K562 (cell line): Measurements from ENCODE around the gene KITLG. TPM values are rescaled to one million over a fixed set of nuclear protein-coding genes. Genes with fewer than 3 reads are reported as not detected.

ENCODE experiments used
- ATAC-seq: fragments of 200-7000 bp; cut with Tn5 transposase; 3 replicates; pipeline ENCODE4 v1.9.1; 2020; ENCODE audit warnings: moderate library complexity
- BruUV-seq: library from RNA; stranded (reverse); fragments of 400-500 nt; replicated peaks from 2 replicates; lab custom pipeline; 2021; lab: Mats Ljungman, UMichigan
- CTCF ChIA-PET: fragments of 300-600 bp; formaldehyde crosslinking; extraction: SDS; loops from one replicate; lab custom pipeline; 2021; ENCODE audit warnings: low intra/inter-chr PET ratio; lab: Yijun Ruan, JAX
- POLR2A ChIA-PET: fragments of 300-600, 350-650 bp; sonication (Branson Sonifier 250); formaldehyde crosslinking; extraction: SDS; loops from one replicate; lab custom pipeline; 2021; ENCODE audit warnings: antibody characterized with exemption, inconsistent platforms; lab: Yijun Ruan, JAX
- DNase-seq, 4 experiments: peaks; one replicate each; pipeline versions ENCODE4 v3.0.0 to v3.0.0-alpha.2; 2011 to 2018; ENCODE audit warnings: low spot score in 3 of 4, mixed read lengths in 3 of 4; ENCODE audit errors: extremely low read depth in 1 of 4
- FAIRE-seq: peaks from 2 replicates; lab custom pipeline; 2011; peaks lifted over from hg19 to GRCh38; lab: Jason Lieb, UNC
- H2AFZ ChIP-seq: 2 replicates; pipeline ENCODE4 v1.6.0; 2011; ENCODE audit warnings: low read depth, low read length, control low read depth, inconsistent platforms
- H3K27ac ChIP-seq: fragments of 200-600 bp; 3 replicates; pipeline ENCODE4 v1.8.0; 2011; ENCODE audit warnings: low read depth, mild to moderate bottlenecking, control low read depth, inconsistent platforms, low read length, moderate library complexity, mixed read lengths; ENCODE audit errors: extremely low read depth
- H3K27me3 ChIP-seq, 2 experiments: fragments of 300-600 bp in 1 of 2; 2 replicates in 1 of 2; 3 replicates in 1 of 2; pipeline versions ENCODE4 v1.6.0 to v1.8.0; 2011; ENCODE audit warnings: inconsistent platforms in 2 of 2, low read length in 2 of 2, mild to moderate bottlenecking in 1 of 2, mixed read lengths in 1 of 2, moderate library complexity in 1 of 2; ENCODE audit not compliant: control insufficient read depth in 2 of 2, insufficient read depth in 2 of 2
- H3K36me3 ChIP-seq: fragments of 300-600 bp; 3 replicates; pipeline ENCODE4 v1.8.0; 2011; ENCODE audit warnings: mild to moderate bottlenecking, low read length, inconsistent platforms; ENCODE audit not compliant: control insufficient read depth, insufficient read depth
- H3K4me1 ChIP-seq, 2 experiments: fragments of 200-600 bp in 1 of 2; replicated peaks in 1 of 2; 2 replicates in 1 of 2; 3 replicates in 1 of 2; pipeline versions ENCODE4 v1.5.1 to v1.8.0; 2011; ENCODE audit warnings: inconsistent platforms in 2 of 2, low read length in 2 of 2, mild to moderate bottlenecking in 1 of 2, mixed read lengths in 1 of 2, moderate library complexity in 1 of 2; ENCODE audit not compliant: control insufficient read depth in 2 of 2, insufficient read depth in 2 of 2
- H3K4me2 ChIP-seq: 2 replicates; pipeline ENCODE4 v1.6.1; 2011; ENCODE audit warnings: low read length, control low read depth, inconsistent platforms, mixed read lengths; ENCODE audit not compliant: insufficient read depth
- H3K4me3 ChIP-seq: fragments of 200-600 bp; sonication (generic), shearing (Covaris generic); 2 replicates; pipeline ENCODE4 v1.5.1; 2016; ENCODE audit warnings: control low read depth, inconsistent platforms
- H3K79me2 ChIP-seq: fragments of 200-600 bp; 3 replicates; pipeline ENCODE4 v1.8.0; 2011; ENCODE audit warnings: low read length, inconsistent platforms; ENCODE audit not compliant: control insufficient read depth, insufficient read depth
- H3K9ac ChIP-seq, 2 experiments: 2 replicates each; pipeline versions ENCODE4 v1.6.0 to v1.6.1; 2011; ENCODE audit warnings: low read depth in 2 of 2, low read length in 2 of 2, control low read depth in 1 of 2, inconsistent platforms in 1 of 2, mild to moderate bottlenecking in 1 of 2, mixed read lengths in 1 of 2; ENCODE audit not compliant: insufficient read depth in 1 of 2
- H3K9me1 ChIP-seq: one replicate; pipeline ENCODE4 v1.6.0; 2011; ENCODE audit warnings: inconsistent platforms, mild to moderate bottlenecking, low read length, moderate library complexity; ENCODE audit not compliant: control insufficient read depth, insufficient read depth
- H3K9me3 ChIP-seq: replicated peaks from 2 replicates; pipeline ENCODE4 v1.5.1; 2011; ENCODE audit warnings: low read depth, low read length, inconsistent platforms; ENCODE audit not compliant: control insufficient read depth, insufficient read depth
- H4K20me1 ChIP-seq: replicated peaks from 2 replicates; pipeline ENCODE4 v1.6.1; 2011; ENCODE audit warnings: low read length, inconsistent platforms, mixed read lengths; ENCODE audit not compliant: control insufficient read depth, insufficient read depth
- ETS2 ChIP-seq: IDR thresholded peaks from 2 replicates; pipeline ENCODE4 v1.6.1; 2016; ENCODE audit warnings: borderline replicate concordance, missing genetic modification characterization, mild to moderate bottlenecking, moderate library complexity, missing compliant biosample characterization; ENCODE audit not compliant: poor library complexity, severe bottlenecking
- KHSRP ChIP-seq: fragments of 450-650 bp; IDR thresholded peaks from 2 replicates; pipeline ENCODE4 v1.6.1; 2017
- SMAD1 ChIP-seq: fragments of 150-350 bp; IDR thresholded peaks from 2 replicates; pipeline ENCODE4 v1.6.1; 2014; ENCODE audit warnings: low read length, low read depth; ENCODE audit not compliant: partially characterized antibody
- SMAD3 ChIP-seq: fragments of 450-650 bp; formaldehyde crosslinking; conservative IDR thresholded peaks from 2 replicates; pipeline ENCODE4 v1.4.0; 2020; ENCODE audit warnings: mild to moderate bottlenecking
- SMARCA5 ChIP-seq: fragments of 450-650 bp; IDR thresholded peaks from 2 replicates; pipeline ENCODE4 v1.6.1; 2016
- SPI1 ChIP-seq: IDR thresholded peaks from 2 replicates; pipeline ENCODE4 v1.6.1; 2011; ENCODE audit warnings: low read depth, low read length, control low read depth, borderline replicate concordance
- ZNF444 ChIP-seq: fragments of 250-450 bp; sonication (Bioruptor Pico); IDR thresholded peaks from 2 replicates; pipeline ENCODE4 v1.4.0; 2020; ENCODE audit warnings: mild to moderate bottlenecking, moderate library complexity
- WGBS: fragments of 100-300 bp; shearing (Covaris generic); methylation state at CpG from one replicate; pipeline ENCODE4 v1.1.6; 2016; ENCODE audit warnings: low coverage, mixed read lengths; ENCODE audit not compliant: insufficient coverage; ENCODE audit errors: missing lambda C conversion rate; 5-methylcytosine and 5-hydroxymethylcytosine counted together
- in situ Hi-C: fragments of 300-500 bp; cut with MboI; formaldehyde crosslinking; loops from 4 replicates; pipeline ENCODE4 v1.15.0; 2018; ENCODE audit warnings: inconsistent platforms, mixed read lengths
- intact Hi-C: fragments of 100-400 bp; cut with micrococcal nuclease; formaldehyde crosslinking; loops from 2 replicates; pipeline ENCODE4 v1.14.2; 2022
- polyA plus RNA-seq, 8 experiments: library from polyadenylated mRNA; depleted of rRNA in 4 of 8; stranded (reverse) in 5 of 8; unstranded in 3 of 8; fragments of >200 nt; fragmentation: Nextera tagmentation in 2 of 8; fragmentation: Illumina TruSeq in 1 of 8; extraction: Ambion mirVana in 2 of 8; extraction: Trizol in 1 of 8; gene quantifications; 2 replicates each; pipeline versions ENCODE4 v1.2.1 to v1.2.3, GENCODE V29; 2011 to 2014; ENCODE audit warnings: inconsistent platforms in 1 of 8, missing spikeins in 1 of 8
- total RNA-seq, 7 experiments: library from RNA; depleted of rRNA in 6 of 7; stranded (reverse); fragments of >200 nt in 6 of 7; fragmentation: Illumina TruSeq in 2 of 7; extraction: Trizol in 2 of 7; gene quantifications; 2 replicates each; pipeline versions ENCODE4 v1.2.1 to v1.2.3, GENCODE V29; 2011 to 2021; ENCODE audit warnings: low replicate concordance in 1 of 7
- TF ChIP-seq, protein P1 (sequence below), 2 experiments: fragments of 450-650 bp in 1 of 2; sonication (generic) in 1 of 2; formaldehyde crosslinking in 1 of 2; IDR thresholded peaks in 1 of 2; conservative IDR thresholded peaks in 1 of 2; 2 replicates each; pipeline versions ENCODE4 v1.6.1 to v1.8.1; 2016 to 2023; ENCODE audit warnings: mild to moderate bottlenecking in 2 of 2, moderate library complexity in 2 of 2, inconsistent platforms in 1 of 2, missing genetic modification reagents in 1 of 2
- TF ChIP-seq, protein P2 (sequence below): sonication (generic); formaldehyde crosslinking; IDR thresholded peaks from 2 replicates; pipeline ENCODE4 v1.8.1; 2023; ENCODE audit warnings: mild to moderate bottlenecking, missing genetic modification reagents
- TF ChIP-seq, protein P3 (sequence below): IDR thresholded peaks from 2 replicates; pipeline ENCODE4 v1.6.1; 2014; ENCODE audit warnings: antibody characterized with exemption

KITLG gene
- total and polyA plus RNA-seq, 9 of the 15 experiments (the other 6 are each of a cell fraction or from before 2014, with no cell fraction given) = 0.04 to 0.09 (median 0.04) TPM; not detected in 6

DNA sequence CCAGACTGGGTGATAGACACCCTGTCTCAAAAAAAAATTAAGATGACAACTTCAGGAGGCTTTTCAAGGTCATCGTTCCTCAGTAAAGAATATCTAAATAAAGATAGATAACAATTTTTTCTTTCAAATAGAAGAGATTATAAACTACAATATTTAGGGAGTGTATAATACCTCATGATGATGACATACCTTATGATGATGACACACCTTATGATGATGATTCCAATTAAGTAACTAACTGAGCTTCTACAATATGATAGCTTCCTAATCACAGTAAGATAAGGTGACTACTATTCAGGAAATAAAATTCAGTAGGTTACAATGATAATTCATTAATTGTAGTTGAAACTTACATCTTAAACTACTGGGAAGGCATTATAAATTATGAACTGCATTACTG is 40.4 kb downstream of the KITLG start:
- Histone ChIP-seq H4K20me1 (no peaks in the 10 kb centered on the region), H3K4me3 (no peak overlapping the region), H3K9me3 (no peaks in the 10 kb centered on the region), H3K9ac (no peak overlapping the region)
- ATAC-seq = no peak
- TF ChIP-seq, protein P1, sequence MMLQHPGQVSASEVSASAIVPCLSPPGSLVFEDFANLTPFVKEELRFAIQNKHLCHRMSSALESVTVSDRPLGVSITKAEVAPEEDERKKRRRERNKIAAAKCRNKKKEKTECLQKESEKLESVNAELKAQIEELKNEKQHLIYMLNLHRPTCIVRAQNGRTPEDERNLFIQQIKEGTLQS (IDR thresholded peaks at IDR 0.05) = peak; percentile 22; the same call in 1 of the 2 replicates
- TF ChIP-seq, protein P1 (CRISPR knock-in tag; conservative IDR thresholded peaks at IDR 0.05) = no peak
- TF ChIP-seq KHSRP = no peak
- TF ChIP-seq, all 486 proteins: peak for 1
- no peaks in the 10 kb centered on the region for H3K27me3 ChIP-seq
- no TSS peak for BruUV-seq
- ChIA-PET CTCF (no interaction called here), POLR2A (no interaction called here)
- no peaks in the 10 kb centered on the region for H3K79me2 ChIP-seq
- DNase-seq (no peak), FAIRE-seq (no peak)
- in situ Hi-C loops = no loop called here
- no peaks in the 10 kb centered on the region for H3K4me1 ChIP-seq
- no peak overlapping the region for H3K27ac ChIP-seq
- no peak overlapping the region for H2AFZ ChIP-seq
- WGBS = 0% methylated on average over 1 of the region's 1 CpG
- no peaks in the 10 kb centered on the region for H3K9me1 ChIP-seq
- no peaks in the 10 kb centered on the region for H3K36me3 ChIP-seq
- intact Hi-C loops = no loop called here
- H3K4me2 ChIP-seq = no peak overlapping the region

DNA sequence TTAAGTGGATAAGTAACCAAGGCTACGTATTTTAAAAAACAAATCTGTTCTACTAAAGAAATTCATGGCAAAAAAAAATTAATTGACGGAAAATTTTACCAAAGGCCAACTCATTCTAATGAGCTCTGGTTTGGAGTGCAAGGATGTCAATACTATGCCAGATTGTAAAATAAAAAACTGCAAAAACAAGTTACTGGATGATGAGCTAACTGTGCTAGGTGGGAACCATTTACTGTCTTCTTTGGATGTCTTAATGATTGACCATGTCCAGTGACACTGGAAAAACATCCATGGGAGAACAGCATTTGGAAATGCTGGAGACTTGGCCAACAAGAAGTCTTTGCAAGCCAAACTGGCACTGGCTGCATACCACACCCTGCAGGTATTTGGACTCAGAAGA is 41.6 kb downstream of the KITLG start:
- ChIA-PET CTCF (no interaction called here), POLR2A (no interaction called here)
- FAIRE-seq (no peak), DNase-seq (no peak), ATAC-seq (no peak)
- Histone ChIP-seq H3K27me3 (no peaks in the 10 kb centered on the region), H3K4me1 (no peaks in the 10 kb centered on the region), H4K20me1 (no peaks in the 10 kb centered on the region), H3K36me3 (no peaks in the 10 kb centered on the region), H3K4me3 (no peak overlapping the region), H3K9me3 (no peaks in the 10 kb centered on the region), H3K4me2 (no peak overlapping the region), H2AFZ (no peak overlapping the region), H3K9me1 (no peaks in the 10 kb centered on the region), H3K9ac (no peak overlapping the region), H3K27ac (no peak overlapping the region), H3K79me2 (no peaks in the 10 kb centered on the region)
- BruUV-seq = no TSS peak
- 0% methylated on average over 2 of the region's 2 CpGs for WGBS
- intact Hi-C loops = no loop called here
- in situ Hi-C loops = no loop called here
- TF ChIP-seq SMARCA5 (no peak), ETS2 (no peak), SMAD3 (no peak), SMAD1 (no peak), ZNF444 (CRISPR knock-in tag) (no peak), SPI1 (no peak)
- TF ChIP-seq, protein P2, sequence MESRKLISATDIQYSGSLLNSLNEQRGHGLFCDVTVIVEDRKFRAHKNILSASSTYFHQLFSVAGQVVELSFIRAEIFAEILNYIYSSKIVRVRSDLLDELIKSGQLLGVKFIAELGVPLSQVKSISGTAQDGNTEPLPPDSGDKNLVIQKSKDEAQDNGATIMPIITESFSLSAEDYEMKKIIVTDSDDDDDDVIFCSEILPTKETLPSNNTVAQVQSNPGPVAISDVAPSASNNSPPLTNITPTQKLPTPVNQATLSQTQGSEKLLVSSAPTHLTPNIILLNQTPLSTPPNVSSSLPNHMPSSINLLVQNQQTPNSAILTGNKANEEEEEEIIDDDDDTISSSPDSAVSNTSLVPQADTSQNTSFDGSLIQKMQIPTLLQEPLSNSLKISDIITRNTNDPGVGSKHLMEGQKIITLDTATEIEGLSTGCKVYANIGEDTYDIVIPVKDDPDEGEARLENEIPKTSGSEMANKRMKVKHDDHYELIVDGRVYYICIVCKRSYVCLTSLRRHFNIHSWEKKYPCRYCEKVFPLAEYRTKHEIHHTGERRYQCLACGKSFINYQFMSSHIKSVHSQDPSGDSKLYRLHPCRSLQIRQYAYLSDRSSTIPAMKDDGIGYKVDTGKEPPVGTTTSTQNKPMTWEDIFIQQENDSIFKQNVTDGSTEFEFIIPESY (CRISPR knock-in tag) = no peak
- TF ChIP-seq, protein P3, sequence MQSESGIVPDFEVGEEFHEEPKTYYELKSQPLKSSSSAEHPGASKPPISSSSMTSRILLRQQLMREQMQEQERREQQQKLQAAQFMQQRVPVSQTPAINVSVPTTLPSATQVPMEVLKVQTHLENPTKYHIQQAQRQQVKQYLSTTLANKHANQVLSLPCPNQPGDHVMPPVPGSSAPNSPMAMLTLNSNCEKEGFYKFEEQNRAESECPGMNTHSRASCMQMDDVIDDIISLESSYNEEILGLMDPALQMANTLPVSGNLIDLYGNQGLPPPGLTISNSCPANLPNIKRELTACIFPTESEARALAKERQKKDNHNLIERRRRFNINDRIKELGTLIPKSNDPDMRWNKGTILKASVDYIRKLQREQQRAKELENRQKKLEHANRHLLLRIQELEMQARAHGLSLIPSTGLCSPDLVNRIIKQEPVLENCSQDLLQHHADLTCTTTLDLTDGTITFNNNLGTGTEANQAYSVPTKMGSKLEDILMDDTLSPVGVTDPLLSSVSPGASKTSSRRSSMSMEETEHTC = no peak
